ENCODE results near the gene ARL3.

ARL3 gene

GRCh38 chr10:102650655-102651454, 63.3 kb downstream of the ARL3 start:
- DNase-seq (ENCODE audit: low read depth) = no peak

DNA sequence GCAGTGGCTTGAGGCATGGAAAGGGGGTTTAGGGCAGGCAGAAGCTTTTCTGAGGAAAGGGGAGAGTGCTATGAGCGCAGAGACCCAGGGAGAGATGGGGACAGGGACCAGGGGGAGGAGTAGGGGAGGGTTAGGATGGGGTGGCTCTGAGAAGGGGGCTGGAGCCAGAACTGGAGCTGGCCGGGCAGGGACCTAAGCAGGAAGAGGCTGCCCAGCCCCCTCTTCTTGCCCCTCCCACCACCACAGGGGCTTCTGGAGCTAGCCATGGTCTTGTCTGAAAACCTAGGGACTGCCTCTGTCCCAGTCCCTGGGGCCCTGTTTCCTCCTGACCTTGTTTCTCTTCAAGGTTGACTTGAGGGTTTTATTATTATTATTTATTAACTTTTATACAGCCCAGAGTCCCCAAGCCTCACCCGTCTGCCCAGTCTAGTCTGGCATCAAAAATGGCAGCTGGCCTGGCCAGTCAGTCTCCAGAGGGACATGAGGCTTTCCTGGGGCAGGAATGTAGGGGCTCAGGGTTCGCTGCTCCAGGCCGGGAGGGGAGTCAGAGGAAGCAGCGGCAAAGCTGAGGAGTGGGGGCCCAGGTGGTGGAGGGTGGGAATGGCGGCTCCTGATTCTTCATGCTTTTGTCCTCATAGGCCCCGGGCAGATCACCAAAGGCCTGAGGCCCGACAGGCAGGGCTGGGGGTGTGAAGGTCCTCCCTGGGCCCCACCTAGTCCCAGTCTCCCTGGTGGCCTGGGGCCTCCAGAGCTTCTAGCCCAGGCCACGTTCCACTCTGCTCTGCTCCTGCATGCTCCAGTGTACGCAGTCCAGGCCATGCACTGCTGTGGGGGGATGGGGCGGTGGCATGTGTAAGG, 64.2 kb downstream of the ARL3 start:
- DNase-seq (ENCODE audit: low read depth) = no peak

DNA sequence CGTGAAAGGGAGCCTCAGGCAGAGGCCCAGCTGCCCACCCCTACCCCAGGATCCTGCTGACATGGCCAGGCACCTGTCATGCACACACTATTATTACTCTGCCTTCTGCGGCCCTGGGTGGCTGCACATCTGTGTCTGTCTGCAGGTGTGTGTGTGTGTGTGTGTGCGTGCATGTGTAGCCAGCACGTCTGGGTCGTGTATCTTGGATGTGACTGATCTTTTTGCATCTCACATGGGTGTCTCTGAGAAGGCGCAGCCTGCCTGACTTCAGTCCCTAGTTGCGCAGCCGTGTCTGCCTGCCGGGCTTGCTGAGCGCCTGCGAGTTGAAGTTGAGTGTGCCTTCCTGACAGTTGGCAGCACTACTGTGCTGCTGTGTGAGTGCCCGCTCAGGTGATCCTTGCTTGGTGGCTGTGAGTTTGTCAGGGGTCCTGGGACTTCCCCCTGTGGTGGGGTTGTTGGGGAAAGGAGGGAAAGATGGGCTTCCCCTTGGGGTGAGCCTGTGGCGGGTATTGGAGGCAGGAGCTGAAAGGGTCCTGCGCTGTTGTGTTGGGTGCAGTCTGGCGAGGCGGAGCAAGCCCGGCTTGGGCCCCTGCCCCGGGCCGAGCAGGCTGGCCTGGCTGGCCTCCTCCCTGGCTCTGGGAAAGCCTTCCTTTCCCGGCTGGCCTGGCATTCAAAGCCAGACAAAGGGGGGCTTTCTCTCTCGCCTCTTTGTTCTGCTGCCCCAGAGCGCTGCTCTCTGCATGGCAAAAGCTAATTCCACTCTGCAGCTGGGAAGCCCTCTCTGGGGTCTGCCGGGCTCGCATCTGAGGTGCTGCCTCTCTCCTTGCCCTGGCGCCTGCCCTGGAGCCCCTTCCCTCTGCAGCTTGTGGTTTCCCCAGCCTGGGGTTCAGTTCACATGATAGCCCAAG, 65.1 kb downstream of the ARL3 start:
- no peak for DNase-seq (ENCODE audit: low read depth)

- no peak for DNase-seq (ENCODE audit: low read depth)
Measured at GRCh38 chr10:102648269-102648888, 65.8 kb downstream of the ARL3 start.

DNA sequence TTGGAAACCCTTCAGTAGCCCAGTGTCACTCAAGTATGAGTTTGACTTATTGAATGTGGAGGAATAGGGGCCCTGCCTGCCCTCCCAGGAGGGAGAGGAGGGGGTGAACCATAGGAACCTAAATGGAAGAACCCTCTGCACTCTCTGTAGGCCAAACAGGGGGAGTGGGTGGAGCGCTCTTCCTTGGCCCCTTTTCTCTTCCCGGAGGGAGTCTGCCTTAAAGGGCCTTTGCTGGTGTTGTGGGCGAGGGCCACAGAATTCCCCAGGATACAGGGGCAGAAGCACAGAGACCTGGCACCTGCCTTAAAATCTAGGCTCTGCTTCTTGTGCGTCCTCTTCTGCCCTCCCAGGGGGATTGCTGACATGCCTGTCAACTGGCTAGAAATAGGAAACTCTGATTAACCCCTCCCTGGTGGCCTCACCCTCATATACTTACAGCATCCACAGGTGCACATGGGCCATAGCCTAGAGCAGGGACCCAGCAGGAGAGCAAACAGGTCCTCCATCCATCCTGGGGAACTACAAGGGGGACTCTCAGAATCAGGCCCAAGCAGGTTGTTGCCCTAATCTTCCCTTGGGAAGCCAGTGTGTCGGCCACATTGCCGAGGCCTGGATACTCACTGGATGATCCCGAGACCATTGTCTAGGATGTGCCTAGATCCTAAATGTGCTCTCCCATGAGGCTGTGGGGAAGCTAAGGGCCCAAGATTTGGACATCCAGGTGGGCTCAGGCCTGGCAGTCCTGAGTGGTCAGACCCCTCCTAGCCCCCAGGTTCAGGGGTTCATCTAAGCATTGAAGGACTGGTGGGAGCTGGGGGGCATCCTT, 66.5 kb downstream of the ARL3 start:
- DNase-seq (ENCODE audit: low read depth) = no peak

GRCh38 chr10:102646610-102647442, 67.4 kb downstream of the ARL3 start:
- no peak for DNase-seq (ENCODE audit: low read depth)

- peak; percentile 65 for DNase-seq (ENCODE audit: low read depth)
Measured at GRCh38 chr10:102645741-102646609, 68.2 kb downstream of the ARL3 start.

- no peak for DNase-seq (ENCODE audit: low read depth)
Measured at GRCh38 chr10:102645388-102645740, 68.8 kb downstream of the ARL3 start.

- peak; percentile 61 for DNase-seq (ENCODE audit: low read depth)
Measured at GRCh38 chr10:102644646-102645387, 69.4 kb downstream of the ARL3 start.

DNA sequence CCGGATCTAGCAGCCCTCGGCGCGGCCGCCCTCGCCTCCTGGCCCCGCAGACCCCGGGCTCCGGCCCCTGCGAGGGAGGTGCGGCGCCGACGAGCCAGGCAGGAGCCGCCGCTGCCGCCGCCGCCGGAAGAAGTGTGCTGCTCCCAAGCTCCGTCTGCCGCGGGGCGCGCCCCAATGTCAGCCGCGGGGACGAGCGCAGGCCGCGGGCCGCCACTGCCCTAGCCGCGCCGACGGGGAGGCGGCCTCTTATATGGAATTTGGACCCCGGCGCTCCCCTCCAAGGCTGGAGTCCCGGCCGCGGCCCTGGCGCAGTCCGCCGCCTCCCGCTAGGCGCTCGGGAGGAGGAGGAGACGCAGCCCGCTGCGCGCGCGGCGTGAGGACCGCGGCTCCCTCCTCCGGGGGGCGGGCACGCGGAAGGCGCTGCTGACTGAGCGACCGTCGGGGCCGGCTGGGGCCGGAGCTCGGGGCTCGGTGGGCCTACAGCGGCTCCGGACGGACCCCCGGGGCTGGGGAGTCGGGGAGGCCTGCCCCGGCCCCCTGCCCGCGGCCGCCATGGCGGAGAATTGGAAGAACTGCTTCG, 70.0 kb downstream of the ARL3 start, which contains the start of gene TRIM8:
TSS of gene TRIM8 (plus strand) at position 414 of the 580 bp plus-strand sequence. CDS start at position 553, 139 bp downstream.
- peak; percentile 44 for DNase-seq (ENCODE audit: low read depth)

DNA sequence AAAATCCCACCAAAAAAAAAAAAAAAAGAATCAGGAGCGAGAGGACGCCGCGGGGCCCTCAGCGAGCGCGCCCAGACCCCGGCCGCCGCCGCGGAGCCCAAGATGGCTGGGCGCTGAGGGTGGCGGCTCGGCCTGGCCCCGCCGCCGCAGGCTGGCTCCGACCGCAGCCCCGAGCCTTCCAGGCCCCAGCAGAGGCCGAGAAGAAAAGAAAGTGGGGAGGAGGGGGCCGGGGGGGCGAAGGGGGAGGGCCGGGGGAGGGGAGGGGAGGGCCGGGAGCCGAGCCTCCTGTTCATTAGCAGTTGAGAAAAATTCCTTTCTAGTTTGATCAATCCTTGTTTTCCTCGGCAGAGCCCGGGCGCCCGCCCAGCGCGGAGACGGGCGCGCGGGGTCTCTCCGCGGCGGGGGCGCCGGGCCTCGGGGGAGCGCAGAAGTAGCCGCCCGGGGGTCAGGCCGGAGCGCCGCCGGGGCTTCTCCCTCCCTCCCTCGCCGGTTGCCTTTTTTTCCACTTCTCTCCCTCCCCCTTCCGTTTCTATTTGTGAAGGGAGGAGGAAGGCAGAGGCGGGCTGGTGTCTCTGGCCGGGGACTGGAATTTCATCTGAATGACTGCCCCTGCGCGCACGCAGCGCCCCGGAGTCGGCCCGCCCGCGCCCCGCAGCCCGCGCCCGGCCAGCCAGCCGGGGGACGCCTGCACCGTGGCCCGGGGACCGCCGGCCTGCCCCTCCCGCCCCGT, 70.7 kb downstream of the ARL3 start:
- peak; percentile 35 for DNase-seq (ENCODE audit: low read depth)

GRCh38 chr10:102642736-102643335, 71.4 kb downstream of the ARL3 start:
- peak; percentile 14 for DNase-seq (ENCODE audit: low read depth)

- peak; percentile 97 for DNase-seq (ENCODE audit: low read depth)
Measured at GRCh38 chr10:102641880-102642735, 72.1 kb downstream of the ARL3 start.

DNA sequence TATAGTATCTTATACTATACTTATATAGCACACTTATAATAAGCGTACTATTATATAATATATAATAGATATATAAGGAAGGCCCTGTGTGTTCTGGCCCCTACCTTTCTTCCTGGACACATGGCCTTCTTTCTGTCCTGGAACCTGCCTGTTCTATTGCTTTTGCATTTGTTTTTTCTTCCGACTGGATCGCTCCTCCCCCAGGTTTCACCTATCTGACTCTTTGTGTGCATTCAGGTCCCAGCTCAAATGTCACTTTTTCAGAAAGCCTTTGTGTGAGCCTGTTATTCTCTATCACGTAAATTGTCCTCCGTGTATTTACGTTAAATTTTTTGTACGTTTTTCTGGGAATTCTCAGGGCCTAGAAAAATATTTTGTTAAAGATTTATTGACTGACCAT, 72.8 kb downstream of the ARL3 start:
- no peak for DNase-seq (ENCODE audit: low read depth)

DNA sequence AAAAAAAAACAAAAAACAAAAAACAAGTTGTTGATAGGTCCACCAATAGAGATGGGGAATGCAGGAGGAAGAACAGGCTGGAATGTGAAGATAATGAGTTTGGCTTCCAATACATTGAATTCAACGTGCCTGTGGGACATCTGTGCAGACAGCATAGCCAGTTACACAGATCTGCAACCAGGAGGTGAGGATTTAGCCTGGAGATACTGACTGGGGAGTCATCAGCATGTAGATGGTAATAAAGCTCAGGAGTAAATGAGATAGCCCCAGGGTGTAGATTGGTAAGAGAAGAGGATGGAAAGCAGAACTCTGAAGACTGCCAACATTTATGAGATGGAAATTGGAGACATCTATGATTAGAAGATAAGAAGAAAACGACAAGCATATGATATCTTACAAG, 74.7 kb downstream of the ARL3 start:
- no peak for DNase-seq (ENCODE audit: low read depth)

DNA sequence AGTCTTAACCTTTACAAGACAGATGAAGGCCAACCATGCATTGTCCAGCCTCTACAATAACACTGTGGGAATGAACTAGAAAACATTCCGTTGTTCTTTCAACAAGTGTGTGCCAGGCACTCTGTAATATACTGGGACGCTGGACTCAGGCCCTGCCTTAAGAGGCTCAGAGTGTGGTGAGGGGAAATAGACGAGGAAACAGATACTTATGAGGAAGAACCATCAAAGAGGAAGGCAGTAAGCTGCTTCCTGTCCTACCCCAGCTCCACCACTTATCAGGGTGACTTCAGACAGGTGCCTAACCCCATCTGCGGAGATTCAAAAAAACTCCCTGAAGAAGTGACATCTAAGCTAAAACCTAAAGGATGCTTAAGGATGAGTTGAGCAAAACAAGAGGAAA, 78.8 kb downstream of the ARL3 start:
- no peak for DNase-seq (ENCODE audit: low read depth)

Measured in stimulated activated CD8-positive, alpha-beta memory T cell treated with anti-CD3 and anti-CD28 coated beads, Interleukin-4, amount 100 ng/mL, for 24 hours (primary cell).